ENCODE data around the gene LRRIQ3. TPM values are rescaled to one million over a fixed set of nuclear protein-coding genes. Genes with fewer than 3 reads are reported as not detected.

LRRIQ3 gene
- under 1 TPM in 2 of 4 donors, not detected in 2; 0.17 to 0.33 TPM for total RNA-seq

- H3K4me3 ChIP-seq: peak within 1 kb of the TSS; percentile 63 to 72 (median 64)
These were observed at the start of gene LRRIQ3, which contains the start of gene FPGT for GRCh38 chr1:74197657-74198552. TSS of gene LRRIQ3 (minus strand) at chr1:74198176. CDS start at chr1:74183684, 14,492 bp downstream. TSS of gene FPGT (plus strand) at chr1:74198242. CDS start at chr1:74198279, 37 bp downstream.

GRCh38 chr1:74246315-74246714, 48.3 kb upstream of the LRRIQ3 start:
- intact Hi-C loops (cut with DNase I): no loop called here
- Histone ChIP-seq H3K4me3 (no peak overlapping the region), H3K4me1 (no peaks in the 10 kb centered on the region), H3K9me3 (no peaks in the 10 kb centered on the region), H3K36me3 (peaks cover 0 to 8% (median 4%) of the 10 kb centered on the region in 4 donors), H3K27me3 (no peaks in the 10 kb centered on the region), H3K27ac (replicated peaks in 1 of 4) (no peak overlapping the region)
- TF ChIP-seq POLR2AphosphoS5 (IDR thresholded peaks at IDR 0.05): no peak
- TF ChIP-seq POLR2A (IDR thresholded peaks at IDR 0.05; ENCODE audit: low read depth): no peak
- WGBS: 92% methylated on average over 2 of the region's 2 CpGs
- DNase-seq (ENCODE audit: extremely low spot score): no peak

More at GRCh38 chr1:74197657-74198552, at the start of gene LRRIQ3, which contains the start of gene FPGT:
- intact Hi-C loops (cut with DNase I): no loop called here
- 4% methylated on average over 19 of the region's 41 CpGs for WGBS
- Histone ChIP-seq H3K27ac (replicated peaks in 1 of 4) (peak within 1 kb of the TSS; percentile 77 to 86 (median 82)), H3K4me1 (peaks cover 0 to 21% (median 17%) of the 10 kb centered on the region in 4 donors), H3K36me3 (peaks cover 0 to 15% (median 10%) of the 10 kb centered on the region in 4 donors), H3K9me3 (no peaks in the 10 kb centered on the region), H3K27me3 (no peaks in the 10 kb centered on the region)
- TF ChIP-seq EP300 (IDR thresholded peaks at IDR 0.05): no peak
- TF ChIP-seq CTCF (IDR thresholded peaks at IDR 0.05): no peak
- TF ChIP-seq POLR2AphosphoS5 (IDR thresholded peaks at IDR 0.05): peak; percentile 93 to 95
- TF ChIP-seq POLR2A (IDR thresholded peaks at IDR 0.05; ENCODE audit: low read depth): peak; percentile 40
- peak; percentile 98 for DNase-seq (ENCODE audit: extremely low spot score)

GRCh38 chr1:74245168-74245772, 47.3 kb upstream of the LRRIQ3 start:
- no peak for DNase-seq (ENCODE audit: extremely low spot score)
- intact Hi-C loops (cut with DNase I): no loop called here
- H3K9me3 ChIP-seq: no peaks in the 10 kb centered on the region
- WGBS: 38% methylated on average over 2 of the region's 2 CpGs
- H3K4me1 ChIP-seq: no peaks in the 10 kb centered on the region
- H3K27ac ChIP-seq (replicated peaks in 1 of 4): no peak overlapping the region
- H3K27me3 ChIP-seq: no peaks in the 10 kb centered on the region
- H3K4me3 ChIP-seq: no peak overlapping the region
- no peak for TF ChIP-seq POLR2A (IDR thresholded peaks at IDR 0.05; ENCODE audit: low read depth)
- TF ChIP-seq EP300 (IDR thresholded peaks at IDR 0.05): no peak
- no peak for TF ChIP-seq CTCF (IDR thresholded peaks at IDR 0.05)
- TF ChIP-seq POLR2AphosphoS5 (IDR thresholded peaks at IDR 0.05): no peak
- H3K36me3 ChIP-seq: no peaks in the 10 kb centered on the region

GRCh38 chr1:74237787-74238186, 39.8 kb upstream of the LRRIQ3 start:
- Histone ChIP-seq H3K36me3 (peaks cover 0 to 11% (median 3%) of the 10 kb centered on the region in 4 donors), H3K9me3 (no peaks in the 10 kb centered on the region), H3K27ac (replicated peaks in 1 of 4) (no peak overlapping the region), H3K27me3 (no peaks in the 10 kb centered on the region), H3K4me3 (no peak overlapping the region), H3K4me1 (no peaks in the 10 kb centered on the region)
- intact Hi-C loops (cut with DNase I): no loop called here
- 97% methylated on average over 4 of the region's 4 CpGs for WGBS
- no peak for DNase-seq (ENCODE audit: extremely low spot score)
- TF ChIP-seq CTCF (IDR thresholded peaks at IDR 0.05) (no peak), POLR2A (IDR thresholded peaks at IDR 0.05; ENCODE audit: low read depth) (no peak), EP300 (IDR thresholded peaks at IDR 0.05) (no peak), POLR2AphosphoS5 (IDR thresholded peaks at IDR 0.05) (no peak)

GRCh38 chr1:74237035-74237434, 39.1 kb upstream of the LRRIQ3 start:
- WGBS: 85% methylated on average over 1 of the region's 1 CpG
- no peak overlapping the region for H3K4me3 ChIP-seq
- no peaks in the 10 kb centered on the region for H3K9me3 ChIP-seq
- intact Hi-C loops (cut with DNase I): no loop called here
- no peak for DNase-seq (ENCODE audit: extremely low spot score)
- no peaks in the 10 kb centered on the region for H3K27me3 ChIP-seq
- no peak for TF ChIP-seq POLR2A (IDR thresholded peaks at IDR 0.05; ENCODE audit: low read depth)
- TF ChIP-seq POLR2AphosphoS5 (IDR thresholded peaks at IDR 0.05): no peak
- TF ChIP-seq CTCF (IDR thresholded peaks at IDR 0.05): no peak
- no peak for TF ChIP-seq EP300 (IDR thresholded peaks at IDR 0.05)
- H3K27ac ChIP-seq (replicated peaks in 1 of 4): no peak overlapping the region
- no peaks in the 10 kb centered on the region for H3K4me1 ChIP-seq
- H3K36me3 ChIP-seq: peaks cover 0 to 11% (median 3%) of the 10 kb centered on the region in 4 donors
